Nephron (organoid): ENCODE data around the gene ZSWIM6.

ENCODE experiments used
- H3K27ac Mint-ChIP-seq, 3 experiments: 2 replicates each; pipeline ENCODE4 v1.8.0; 2020; ENCODE audit warnings: mixed read lengths in 3 of 3, mild to moderate bottlenecking in 2 of 3, moderate library complexity in 1 of 3
- H3K27me3 Mint-ChIP-seq: 2 replicates; pipeline ENCODE4 v1.8.0; 2021; ENCODE audit warnings: low read depth, mild to moderate bottlenecking, moderate library complexity, mixed read lengths
- H3K36me3 Mint-ChIP-seq: 2 replicates; pipeline ENCODE4 v1.8.0; 2020; ENCODE audit warnings: low read depth, mixed read lengths
- H3K4me1 Mint-ChIP-seq: 2 replicates; pipeline ENCODE4 v1.8.0; 2020; ENCODE audit warnings: mixed read lengths
- H3K4me3 Mint-ChIP-seq, 3 experiments: 2 replicates each; pipeline ENCODE4 v1.8.0; 2020; ENCODE audit warnings: mild to moderate bottlenecking in 3 of 3, mixed read lengths in 3 of 3, moderate library complexity in 2 of 3
- H3K9me3 Mint-ChIP-seq: 2 replicates; pipeline ENCODE4 v1.8.0; 2020; ENCODE audit warnings: mixed read lengths
- TF ChIP-seq, protein P1 (sequence below), 3 experiments: fragments of 200-600 bp; sonication (generic); IDR thresholded peaks; one replicate each; pipeline ENCODE4 v1.5.0; 2021; ENCODE audit warnings: antibody characterized with exemption in 3 of 3; ENCODE audit not compliant: unreplicated experiment in 3 of 3

ZSWIM6 gene

DNA sequence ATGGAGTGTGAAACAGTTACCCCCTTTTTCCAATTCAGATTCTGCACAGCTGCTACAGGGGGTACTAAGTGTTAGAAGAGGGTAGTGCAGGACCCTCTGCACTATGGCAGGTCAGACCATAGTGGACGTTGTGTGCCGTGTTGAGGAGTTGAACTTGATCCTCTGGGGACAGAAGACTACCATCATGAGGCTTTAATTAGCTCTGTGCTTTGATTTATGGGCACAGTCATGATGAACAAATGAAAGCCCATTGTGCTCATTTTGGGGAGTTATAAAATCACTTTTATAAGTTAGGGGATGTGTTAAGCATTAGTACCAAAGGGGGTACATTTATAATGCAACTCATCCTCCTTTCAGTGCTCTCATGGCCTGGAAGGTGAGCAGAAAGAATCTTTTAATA lies 62.7 kb downstream of the ZSWIM6 start:
- Mint-ChIP-seq H3K4me3 (no peak overlapping the region), H3K27me3 (no peaks in the 10 kb centered on the region), H3K36me3 (peaks cover 48% of the 10 kb centered on the region), H3K4me1 (peaks cover 15% of the 10 kb centered on the region), H3K27ac (no peak overlapping the region), H3K9me3 (no peaks in the 10 kb centered on the region)
- TF ChIP-seq, protein P1, sequence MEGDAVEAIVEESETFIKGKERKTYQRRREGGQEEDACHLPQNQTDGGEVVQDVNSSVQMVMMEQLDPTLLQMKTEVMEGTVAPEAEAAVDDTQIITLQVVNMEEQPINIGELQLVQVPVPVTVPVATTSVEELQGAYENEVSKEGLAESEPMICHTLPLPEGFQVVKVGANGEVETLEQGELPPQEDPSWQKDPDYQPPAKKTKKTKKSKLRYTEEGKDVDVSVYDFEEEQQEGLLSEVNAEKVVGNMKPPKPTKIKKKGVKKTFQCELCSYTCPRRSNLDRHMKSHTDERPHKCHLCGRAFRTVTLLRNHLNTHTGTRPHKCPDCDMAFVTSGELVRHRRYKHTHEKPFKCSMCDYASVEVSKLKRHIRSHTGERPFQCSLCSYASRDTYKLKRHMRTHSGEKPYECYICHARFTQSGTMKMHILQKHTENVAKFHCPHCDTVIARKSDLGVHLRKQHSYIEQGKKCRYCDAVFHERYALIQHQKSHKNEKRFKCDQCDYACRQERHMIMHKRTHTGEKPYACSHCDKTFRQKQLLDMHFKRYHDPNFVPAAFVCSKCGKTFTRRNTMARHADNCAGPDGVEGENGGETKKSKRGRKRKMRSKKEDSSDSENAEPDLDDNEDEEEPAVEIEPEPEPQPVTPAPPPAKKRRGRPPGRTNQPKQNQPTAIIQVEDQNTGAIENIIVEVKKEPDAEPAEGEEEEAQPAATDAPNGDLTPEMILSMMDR (IDR thresholded peaks at IDR 0.05; ENCODE audit: unreplicated experiment in 3 of 3): no peak

DNA sequence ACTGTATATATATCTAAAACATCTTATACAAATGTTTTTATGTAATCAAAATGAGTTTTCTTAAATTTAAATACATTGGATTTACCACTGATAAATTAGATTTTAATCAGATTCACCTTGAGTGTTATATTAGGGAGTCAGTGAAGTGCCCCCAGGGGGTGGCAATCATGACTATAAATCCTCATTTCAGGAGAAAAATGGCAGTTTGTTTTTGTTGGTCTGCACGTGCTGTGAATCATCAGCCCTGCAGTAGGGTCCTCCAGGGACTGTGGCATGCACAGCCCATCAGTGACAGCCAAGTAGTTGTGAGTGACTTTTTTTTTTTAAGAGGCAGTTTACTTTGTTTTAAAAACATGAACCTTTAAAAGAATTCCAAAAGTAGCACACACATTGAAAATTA lies 65.2 kb downstream of the ZSWIM6 start:
- Mint-ChIP-seq H3K4me1 (peaks cover 33% of the 10 kb centered on the region), H3K4me3 (no peak overlapping the region), H3K27ac (no peak overlapping the region), H3K36me3 (peaks cover 39% of the 10 kb centered on the region), H3K27me3 (no peaks in the 10 kb centered on the region), H3K9me3 (no peaks in the 10 kb centered on the region)
- TF ChIP-seq, protein P1 (IDR thresholded peaks at IDR 0.05; ENCODE audit: unreplicated experiment in 3 of 3): no peak

DNA sequence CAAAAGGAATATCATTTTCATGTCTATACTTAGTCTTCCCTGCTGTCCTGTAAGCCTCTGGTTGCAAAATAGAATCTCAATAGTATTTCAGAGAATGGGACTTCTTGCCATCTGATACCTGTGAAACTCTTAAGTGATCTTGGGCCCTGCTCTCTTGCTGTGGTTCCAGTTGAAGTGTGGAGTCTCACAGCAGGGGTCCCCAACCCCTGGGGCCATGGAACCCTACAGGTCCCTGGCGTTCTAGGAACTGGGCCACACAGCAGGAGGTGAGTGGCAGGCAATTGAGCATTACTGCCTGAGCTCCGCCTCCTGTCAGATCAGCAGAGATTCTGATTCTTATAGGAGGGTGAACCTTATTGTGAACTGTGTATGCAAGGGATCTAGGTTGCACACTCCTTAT lies 65.9 kb downstream of the ZSWIM6 start:
- Mint-ChIP-seq H3K27me3 (no peaks in the 10 kb centered on the region), H3K9me3 (no peaks in the 10 kb centered on the region), H3K4me3 (no peak overlapping the region), H3K36me3 (peaks cover 37% of the 10 kb centered on the region), H3K27ac (no peak overlapping the region), H3K4me1 (peaks cover 39% of the 10 kb centered on the region)
- TF ChIP-seq, protein P1 (IDR thresholded peaks at IDR 0.05; ENCODE audit: unreplicated experiment in 3 of 3): no peak

DNA sequence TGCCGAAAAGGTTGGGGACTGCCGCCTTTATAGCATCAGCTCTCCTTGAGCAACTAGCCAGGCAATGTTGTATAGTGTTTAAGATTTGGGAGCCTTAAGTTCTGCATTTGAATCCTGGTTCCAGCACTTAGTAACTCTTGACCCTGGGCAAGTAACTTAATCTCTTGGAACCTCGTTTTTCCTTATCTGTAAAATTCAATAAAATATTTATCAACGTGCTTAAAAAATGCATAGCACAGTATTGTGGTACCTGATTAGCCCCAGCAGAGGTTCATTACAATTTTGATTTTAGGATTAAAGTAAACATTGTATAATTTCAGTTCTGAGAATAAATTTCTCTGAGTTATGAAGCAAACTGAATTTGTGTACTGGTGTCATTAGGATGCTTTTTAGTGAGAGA lies 66.4 kb downstream of the ZSWIM6 start:
- no peaks in the 10 kb centered on the region for H3K9me3 Mint-ChIP-seq
- H3K4me1 Mint-ChIP-seq: peaks cover 44% of the 10 kb centered on the region
- TF ChIP-seq, protein P1 (IDR thresholded peaks at IDR 0.05; ENCODE audit: unreplicated experiment in 3 of 3): no peak
- H3K4me3 Mint-ChIP-seq: no peak overlapping the region
- no peaks in the 10 kb centered on the region for H3K27me3 Mint-ChIP-seq
- H3K27ac Mint-ChIP-seq: no peak overlapping the region
- peaks cover 37% of the 10 kb centered on the region for H3K36me3 Mint-ChIP-seq

DNA sequence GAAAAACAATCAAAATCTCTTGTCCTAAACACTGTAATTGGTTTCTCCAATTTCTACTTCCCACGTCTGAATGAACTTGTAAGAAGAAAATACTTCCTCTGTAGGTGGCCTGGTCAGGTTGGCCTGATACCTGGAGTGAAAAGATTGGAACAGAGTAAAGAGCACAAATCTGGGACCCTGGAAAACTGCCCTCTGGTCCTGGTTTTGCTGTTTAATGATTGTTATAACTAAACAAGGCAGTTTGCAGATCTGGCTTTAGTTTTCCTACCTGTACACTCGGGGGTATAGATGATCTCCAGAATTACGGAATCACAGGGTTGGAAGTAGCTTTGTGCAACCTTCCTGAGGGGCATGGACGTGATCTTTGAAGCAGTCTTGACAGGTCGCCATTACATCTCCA lies 67.6 kb downstream of the ZSWIM6 start:
- Mint-ChIP-seq H3K27me3 (peaks cover 3% of the 10 kb centered on the region), H3K4me3 (no peak overlapping the region), H3K4me1 (peaks cover 48% of the 10 kb centered on the region), H3K9me3 (no peaks in the 10 kb centered on the region), H3K27ac (peak overlapping the region in 2 of 3 experiments; percentile 23 to 33), H3K36me3 (peaks cover 32% of the 10 kb centered on the region)
- TF ChIP-seq, protein P1 (IDR thresholded peaks at IDR 0.05; ENCODE audit: unreplicated experiment in 3 of 3): no peak

DNA sequence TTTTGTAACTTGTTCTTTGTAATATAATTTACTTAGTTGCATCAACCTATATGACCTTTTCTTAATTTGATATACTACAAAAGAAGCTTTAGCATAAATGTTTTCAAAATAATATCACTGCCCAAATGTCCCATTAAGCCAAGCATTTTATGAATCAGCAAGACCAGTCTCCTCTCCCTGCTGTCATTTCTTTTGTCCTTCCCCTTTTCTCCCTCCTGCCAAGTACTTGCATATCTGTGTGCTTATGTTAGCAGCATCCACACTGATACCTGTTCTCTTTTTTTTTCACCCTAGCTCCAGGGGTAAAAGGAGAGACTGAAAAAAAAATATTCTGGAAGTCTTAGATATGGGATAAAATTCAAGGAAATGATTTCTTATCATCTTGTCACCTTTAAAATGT lies 69.7 kb downstream of the ZSWIM6 start:
- no peaks in the 10 kb centered on the region for H3K9me3 Mint-ChIP-seq
- H3K4me3 Mint-ChIP-seq: no peak overlapping the region
- TF ChIP-seq, protein P1 (IDR thresholded peaks at IDR 0.05; ENCODE audit: unreplicated experiment in 3 of 3): no peak

More for the DNA sequence above, 69.7 kb downstream of the ZSWIM6 start:
- peaks cover 20% of the 10 kb centered on the region for H3K36me3 Mint-ChIP-seq
- H3K4me1 Mint-ChIP-seq: peaks cover 47% of the 10 kb centered on the region
- H3K27me3 Mint-ChIP-seq: peaks cover 3% of the 10 kb centered on the region
- H3K27ac Mint-ChIP-seq: peak overlapping the region in 2 of 3 experiments; percentile 26
